Fibroblast of peridontal ligament (primary cell): ENCODE results near the gene SLC9A3.

Experiments
- DNase-seq: peaks from one replicate; pipeline ENCODE4 v3.0.0-alpha.2; 2010; ENCODE audit errors: extremely low read depth

The SLC9A3 gene

GRCh38 chr5:555058-555623 is 30.9 kb upstream of the SLC9A3 start:
- DNase-seq, result no peak

GRCh38 chr5:554284-554988 is 30.2 kb upstream of the SLC9A3 start:
- no peak for DNase-seq

- no peak for DNase-seq
Observed at GRCh38 chr5:553874-554273, 29.6 kb upstream of the SLC9A3 start.

- no peak for DNase-seq
Observed at GRCh38 chr5:551406-551805, 27.2 kb upstream of the SLC9A3 start.

- no peak for DNase-seq
Observed at GRCh38 chr5:549229-549628, 25.0 kb upstream of the SLC9A3 start.

- DNase-seq, result no peak
Observed at GRCh38 chr5:548256-548655, 24.0 kb upstream of the SLC9A3 start.

- DNase-seq, result no peak
Observed at GRCh38 chr5:547086-547924, 23.1 kb upstream of the SLC9A3 start.

GRCh38 chr5:546376-546908 is 22.2 kb upstream of the SLC9A3 start:
- no peak for DNase-seq

GRCh38 chr5:545641-546375 is 21.6 kb upstream of the SLC9A3 start:
- DNase-seq, result no peak

GRCh38 chr5:544675-545355 is 20.6 kb upstream of the SLC9A3 start:
- no peak for DNase-seq

- DNase-seq, result no peak
Observed at GRCh38 chr5:543755-544674, 19.8 kb upstream of the SLC9A3 start.

- DNase-seq, result no peak
Observed at GRCh38 chr5:543351-543750, 19.1 kb upstream of the SLC9A3 start.

- no peak for DNase-seq
Observed at GRCh38 chr5:542319-543311, 18.4 kb upstream of the SLC9A3 start.

- DNase-seq, result no peak
Observed at GRCh38 chr5:541539-542318, 17.5 kb upstream of the SLC9A3 start.

- DNase-seq, result no peak
Observed at GRCh38 chr5:540906-541538, 16.8 kb upstream of the SLC9A3 start.

GRCh38 chr5:540071-540905 is 16.0 kb upstream of the SLC9A3 start:
- DNase-seq, result no peak
